ENCODE results near the gene KCND2.

GRCh38 chr7:120783721-120784120, 510.7 kb downstream of the KCND2 start:
- TF ChIP-seq CTCF (conservative IDR thresholded peaks at IDR 0.05; ENCODE audit: low read length): no peak
- no peak for TF ChIP-seq EZH2phosphoT487 (IDR thresholded peaks at IDR 0.05; ENCODE audit: borderline replicate concordance, low read depth, low read length)
